ENCODE data around the gene SLC16A3.
A peak's percentile ranks its signal among the peaks of the same experiment; 100 is the strongest.

The SLC16A3 gene

GRCh38 chr17:82236142-82236971, 7.5 kb downstream of the SLC16A3 start:
- no peak for DNase-seq (ENCODE audit: low read depth in 2 of 2)

DNA sequence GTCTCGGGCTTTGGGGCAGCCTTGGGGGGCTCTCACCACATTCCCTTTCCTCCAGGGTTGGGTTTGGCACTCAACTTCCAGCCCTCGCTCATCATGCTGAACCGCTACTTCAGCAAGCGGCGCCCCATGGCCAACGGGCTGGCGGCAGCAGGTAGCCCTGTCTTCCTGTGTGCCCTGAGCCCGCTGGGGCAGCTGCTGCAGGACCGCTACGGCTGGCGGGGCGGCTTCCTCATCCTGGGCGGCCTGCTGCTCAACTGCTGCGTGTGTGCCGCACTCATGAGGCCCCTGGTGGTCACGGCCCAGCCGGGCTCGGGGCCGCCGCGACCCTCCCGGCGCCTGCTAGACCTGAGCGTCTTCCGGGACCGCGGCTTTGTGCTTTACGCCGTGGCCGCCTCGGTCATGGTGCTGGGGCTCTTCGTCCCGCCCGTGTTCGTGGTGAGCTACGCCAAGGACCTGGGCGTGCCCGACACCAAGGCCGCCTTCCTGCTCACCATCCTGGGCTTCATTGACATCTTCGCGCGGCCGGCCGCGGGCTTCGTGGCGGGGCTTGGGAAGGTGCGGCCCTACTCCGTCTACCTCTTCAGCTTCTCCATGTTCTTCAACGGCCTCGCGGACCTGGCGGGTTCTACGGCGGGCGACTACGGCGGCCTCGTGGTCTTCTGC, 8.4 kb downstream of the SLC16A3 start:
- no peak for DNase-seq (ENCODE audit: low read depth in 2 of 2)

DNA sequence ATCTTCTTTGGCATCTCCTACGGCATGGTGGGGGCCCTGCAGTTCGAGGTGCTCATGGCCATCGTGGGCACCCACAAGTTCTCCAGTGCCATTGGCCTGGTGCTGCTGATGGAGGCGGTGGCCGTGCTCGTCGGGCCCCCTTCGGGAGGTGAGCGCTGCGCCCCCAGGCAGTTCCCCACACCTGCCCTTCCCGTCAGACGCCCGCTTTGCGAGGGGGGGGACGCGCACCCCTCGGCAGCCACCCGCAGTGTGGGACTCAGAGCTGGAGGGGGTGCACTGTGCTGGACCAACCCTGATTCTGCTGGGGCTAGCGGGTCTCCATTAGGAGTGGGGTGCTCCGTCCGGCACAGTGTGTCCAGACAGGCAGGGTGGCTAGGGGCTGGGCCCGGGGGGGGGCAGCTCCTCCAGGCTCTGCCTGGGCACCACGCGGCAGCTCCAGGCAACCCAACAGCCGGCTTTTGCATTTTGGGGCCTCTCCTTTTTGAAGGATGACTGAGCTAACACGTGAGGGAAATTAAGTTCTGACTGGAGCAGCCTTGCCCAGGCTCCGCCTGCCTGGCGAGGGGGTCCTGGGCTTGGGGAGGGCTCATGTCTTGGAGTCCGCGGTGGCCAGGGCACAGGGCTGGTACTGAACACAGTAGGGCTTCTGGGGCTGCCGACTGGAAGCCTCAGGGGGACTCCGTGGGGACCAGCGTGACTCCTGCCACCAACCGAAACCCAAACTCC, 9.1 kb downstream of the SLC16A3 start:
- no peak for DNase-seq (ENCODE audit: low read depth in 2 of 2)

DNA sequence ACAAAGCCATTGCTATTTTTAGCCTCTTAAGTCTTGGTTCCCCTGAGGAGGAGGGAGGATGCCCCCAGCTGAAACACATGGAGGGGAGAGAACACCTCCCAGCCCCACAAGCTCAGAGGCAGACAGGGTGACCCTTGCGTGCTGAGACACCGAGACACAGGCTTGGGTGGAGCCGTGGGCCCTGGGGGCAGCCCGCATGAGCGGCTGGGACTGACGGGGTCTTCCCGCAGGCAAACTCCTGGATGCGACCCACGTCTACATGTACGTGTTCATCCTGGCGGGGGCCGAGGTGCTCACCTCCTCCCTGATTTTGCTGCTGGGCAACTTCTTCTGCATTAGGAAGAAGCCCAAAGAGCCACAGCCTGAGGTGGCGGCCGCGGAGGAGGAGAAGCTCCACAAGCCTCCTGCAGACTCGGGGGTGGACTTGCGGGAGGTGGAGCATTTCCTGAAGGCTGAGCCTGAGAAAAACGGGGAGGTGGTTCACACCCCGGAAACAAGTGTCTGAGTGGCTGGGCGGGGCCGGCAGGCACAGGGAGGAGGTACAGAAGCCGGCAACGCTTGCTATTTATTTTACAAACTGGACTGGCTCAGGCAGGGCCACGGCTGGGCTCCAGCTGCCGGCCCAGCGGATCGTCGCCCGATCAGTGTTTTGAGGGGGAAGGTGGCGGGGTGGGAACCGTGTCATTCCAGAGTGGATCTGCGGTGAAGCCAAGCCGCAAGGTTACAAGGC, 9.8 kb downstream of the SLC16A3 start:
- peak in 1 of 2 donors; percentile 38 for DNase-seq (ENCODE audit: low read depth in 2 of 2)

- no peak for DNase-seq (ENCODE audit: low read depth in 2 of 2)
These were observed 10.6 kb downstream of the SLC16A3 start for GRCh38 chr17:82239401-82239925.

GRCh38 chr17:82239926-82240505, 11.2 kb downstream of the SLC16A3 start:
- no peak for DNase-seq (ENCODE audit: low read depth in 2 of 2)

GRCh38 chr17:82240506-82241182, 11.8 kb downstream of the SLC16A3 start:
- DNase-seq (ENCODE audit: low read depth in 2 of 2), result no peak

- no peak for DNase-seq (ENCODE audit: low read depth in 2 of 2)
These were observed 12.5 kb downstream of the SLC16A3 start for GRCh38 chr17:82241183-82241925.

- no peak for DNase-seq (ENCODE audit: low read depth in 2 of 2)
These were observed 13.3 kb downstream of the SLC16A3 start for GRCh38 chr17:82241926-82242697.

DNA sequence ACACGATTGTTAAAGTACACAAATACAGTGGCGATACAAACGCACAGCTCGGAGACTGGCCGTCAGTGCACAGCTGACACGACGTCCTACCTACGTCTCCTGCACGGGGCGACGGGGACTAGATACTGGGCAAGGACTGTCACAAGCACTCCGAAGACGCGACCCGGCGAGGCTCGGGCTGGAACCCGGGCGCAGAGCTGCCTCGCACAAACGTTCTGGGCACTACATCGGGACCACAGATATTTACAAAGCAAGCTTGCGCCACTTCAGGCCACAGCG, 13.8 kb downstream of the SLC16A3 start:
- no peak for DNase-seq (ENCODE audit: low read depth in 2 of 2)

DNA sequence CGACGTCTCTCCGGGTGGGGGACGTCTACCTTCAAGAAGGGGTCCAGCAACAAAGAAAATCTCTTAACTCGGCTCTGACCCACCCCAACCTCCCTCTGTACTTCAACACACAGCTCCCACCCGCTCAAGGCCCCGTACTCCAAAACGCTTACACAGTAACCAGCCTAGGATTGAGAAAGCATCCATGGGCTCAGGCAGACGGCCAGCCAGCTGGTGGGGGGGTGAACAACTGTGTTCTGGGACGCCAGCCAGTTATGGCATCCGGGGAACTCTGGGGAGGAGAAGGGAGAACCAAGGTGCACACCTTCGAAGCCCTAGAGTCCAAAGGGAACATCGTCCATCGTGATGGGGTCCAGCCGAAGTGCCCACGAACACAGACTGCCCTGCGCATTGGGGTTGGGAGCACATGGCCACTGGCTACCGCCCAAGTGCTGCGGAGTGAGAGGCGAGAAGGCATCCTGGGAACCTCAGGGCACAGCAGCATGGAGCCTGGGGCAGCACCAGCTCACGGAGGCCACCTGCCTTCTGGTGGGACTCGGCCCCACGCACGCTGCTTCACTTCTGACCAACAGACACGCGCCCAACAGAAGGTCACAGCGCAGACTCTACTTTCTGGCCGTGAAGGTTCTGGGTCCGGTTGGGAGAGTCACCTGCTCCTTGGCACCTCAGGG, 14.3 kb downstream of the SLC16A3 start:
- no peak for DNase-seq (ENCODE audit: low read depth in 2 of 2)

DNA sequence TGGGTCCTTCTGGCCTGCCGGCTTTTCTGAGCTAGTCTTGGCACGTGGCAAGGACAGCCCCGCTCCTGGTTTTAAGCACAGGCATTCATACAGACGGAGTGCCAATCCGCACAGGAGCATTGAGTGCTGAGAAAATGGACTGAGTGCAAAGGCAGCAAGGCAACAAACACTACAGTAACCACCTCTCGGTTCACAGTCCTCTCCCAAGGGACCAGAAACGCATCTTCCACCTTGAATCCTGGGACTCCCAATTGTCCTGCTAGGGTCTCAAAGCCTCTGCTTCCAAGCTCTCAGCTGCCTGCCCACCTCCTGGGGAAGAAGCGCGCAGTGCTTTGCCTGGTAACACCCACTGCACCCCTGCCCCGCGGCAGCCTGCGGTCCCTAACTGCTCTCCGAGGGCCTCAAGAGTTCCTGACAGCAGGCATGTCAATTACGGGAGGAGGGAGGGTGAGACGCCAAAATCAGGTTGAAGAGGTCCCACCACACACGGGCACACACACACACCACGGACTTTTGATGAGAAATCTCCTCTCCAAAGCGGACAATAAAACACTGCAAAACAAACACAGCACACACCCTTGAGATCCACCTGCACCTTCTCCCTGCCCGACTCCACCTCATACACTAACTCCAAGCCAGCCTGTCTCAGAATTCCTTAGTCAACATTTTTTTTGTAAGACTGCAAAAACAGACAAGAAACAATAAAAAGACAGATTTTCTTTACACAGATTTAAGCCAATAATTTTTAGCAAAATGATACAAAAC, 15.0 kb downstream of the SLC16A3 start:
- DNase-seq (ENCODE audit: low read depth in 2 of 2), result no peak

DNA sequence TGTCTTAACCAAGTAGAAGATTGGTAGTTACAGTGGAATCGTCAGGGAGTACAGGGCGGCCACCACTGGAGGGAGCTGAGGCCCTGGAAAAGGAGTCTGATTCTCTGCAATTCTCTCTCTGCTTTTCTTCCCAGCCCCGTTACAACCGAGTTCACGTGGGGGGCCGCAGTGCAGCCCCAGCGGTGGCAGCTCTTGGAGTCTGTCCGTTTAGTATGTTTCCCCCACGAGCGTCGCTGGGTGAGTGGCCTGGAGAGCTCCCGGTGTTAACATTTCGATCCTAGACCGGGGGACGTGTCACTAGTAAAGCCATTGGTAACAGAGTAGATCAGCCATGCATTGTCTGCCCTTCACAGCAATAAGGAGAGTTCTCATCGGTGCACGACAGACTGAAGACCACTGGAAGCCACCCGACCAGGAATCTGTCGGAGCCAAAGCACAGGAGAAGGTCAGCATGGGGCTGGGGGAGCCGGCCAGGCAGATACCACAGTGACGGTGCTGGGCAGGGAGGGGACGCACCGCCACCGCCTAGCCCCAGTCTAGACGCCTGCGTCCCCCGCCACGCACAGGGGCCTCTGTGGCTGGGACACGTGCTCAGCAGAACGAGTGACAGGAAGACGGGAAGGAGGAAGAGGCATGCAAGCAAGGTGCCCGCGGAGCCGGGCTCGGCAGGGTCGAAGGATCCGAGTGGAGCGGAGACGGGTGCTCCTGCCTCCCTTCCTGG, 15.7 kb downstream of the SLC16A3 start:
- DNase-seq (ENCODE audit: low read depth in 2 of 2), result no peak

DNA sequence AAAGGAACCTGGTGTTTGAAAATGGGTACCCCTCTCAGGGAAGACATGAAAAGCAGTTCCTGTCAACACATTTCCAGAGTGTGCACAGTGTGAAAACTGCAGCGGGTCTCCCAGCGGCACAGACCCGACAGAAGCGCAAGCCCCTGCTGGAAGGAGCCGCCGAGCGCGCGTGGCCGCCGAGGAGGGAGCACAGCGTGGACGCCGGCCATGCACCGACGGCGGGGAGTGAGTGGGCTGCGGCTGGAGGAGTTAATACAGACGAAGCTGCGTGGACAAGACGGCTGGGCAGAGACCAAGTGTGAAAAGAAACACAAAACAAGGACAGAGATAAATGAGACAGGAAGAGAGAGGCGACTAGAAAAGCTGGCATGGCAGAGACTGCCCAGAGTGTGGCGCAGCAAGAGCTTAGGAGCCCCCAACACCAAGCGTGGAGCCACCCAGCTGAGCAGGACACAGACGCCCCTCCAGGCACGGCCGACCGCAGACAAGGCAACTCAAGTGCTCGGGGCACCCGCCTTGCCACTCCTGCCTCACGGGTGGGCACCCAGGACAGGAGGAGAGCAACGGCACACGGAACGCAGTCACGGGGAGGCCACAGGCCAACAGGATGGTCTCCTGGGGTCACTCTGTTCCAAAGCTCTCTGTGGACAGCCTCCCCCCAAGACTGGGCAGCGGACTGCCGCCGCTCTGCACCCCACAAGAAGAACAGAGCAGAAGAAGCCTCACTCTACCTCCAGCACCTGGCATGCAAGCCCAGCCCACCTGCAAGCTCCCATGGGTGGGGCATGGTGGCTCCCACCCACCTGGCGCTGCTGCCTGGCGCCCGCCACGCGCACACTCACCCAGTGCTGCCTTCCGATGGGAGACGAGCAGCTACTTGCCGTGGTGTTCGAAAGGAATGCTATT, 16.5 kb downstream of the SLC16A3 start:
- DNase-seq (ENCODE audit: low read depth in 2 of 2), result no peak

DNA sequence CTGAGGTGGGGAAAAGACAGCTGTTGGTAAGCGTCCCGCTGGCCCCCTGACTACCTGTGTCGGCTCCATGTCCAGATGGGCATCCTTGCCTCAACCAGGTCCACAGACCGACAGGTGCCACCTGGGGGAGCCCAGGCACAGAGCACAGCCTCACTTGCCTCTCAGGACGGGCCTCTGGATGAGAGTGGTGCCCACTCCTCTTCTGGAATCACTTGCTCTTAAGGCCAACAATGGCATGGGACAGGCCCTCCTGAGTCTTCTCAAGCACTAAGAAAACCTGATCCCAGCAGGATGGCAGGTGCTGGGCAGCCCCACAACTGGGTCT, 17.2 kb downstream of the SLC16A3 start:
- no peak for DNase-seq (ENCODE audit: low read depth in 2 of 2)

- DNase-seq (ENCODE audit: low read depth in 2 of 2), result no peak
These were observed 17.7 kb downstream of the SLC16A3 start for GRCh38 chr17:82246365-82247181.
